Stimulated activated CD4-positive, alpha-beta T cell treated with anti-CD3 and anti-CD28 coated beads, TNF-alpha, amount 100 ng/mL, for 4 hours (primary cell): ENCODE data around the gene SLC40A1.
"Not testable (repeated sequence)": the region's sequence is repeated elsewhere in the genome, so short reads cannot be mapped to it uniquely, and the experiment has no call there.

Experiments
- DNase-seq, 3 experiments: peaks; one replicate each; pipeline ENCODE4 v3.0.0-alpha.2; 2020; ENCODE audit warnings: low read depth in 3 of 3

SLC40A1 gene

GRCh38 chr2:189580658-189581353 is at the start of gene SLC40A1:
TSS of gene SLC40A1 (minus strand) at chr2:189580786. CDS start at chr2:189580460, 326 bp downstream.
- DNase-seq, result peak; percentile 38 to 47 (median 42)

DNA sequence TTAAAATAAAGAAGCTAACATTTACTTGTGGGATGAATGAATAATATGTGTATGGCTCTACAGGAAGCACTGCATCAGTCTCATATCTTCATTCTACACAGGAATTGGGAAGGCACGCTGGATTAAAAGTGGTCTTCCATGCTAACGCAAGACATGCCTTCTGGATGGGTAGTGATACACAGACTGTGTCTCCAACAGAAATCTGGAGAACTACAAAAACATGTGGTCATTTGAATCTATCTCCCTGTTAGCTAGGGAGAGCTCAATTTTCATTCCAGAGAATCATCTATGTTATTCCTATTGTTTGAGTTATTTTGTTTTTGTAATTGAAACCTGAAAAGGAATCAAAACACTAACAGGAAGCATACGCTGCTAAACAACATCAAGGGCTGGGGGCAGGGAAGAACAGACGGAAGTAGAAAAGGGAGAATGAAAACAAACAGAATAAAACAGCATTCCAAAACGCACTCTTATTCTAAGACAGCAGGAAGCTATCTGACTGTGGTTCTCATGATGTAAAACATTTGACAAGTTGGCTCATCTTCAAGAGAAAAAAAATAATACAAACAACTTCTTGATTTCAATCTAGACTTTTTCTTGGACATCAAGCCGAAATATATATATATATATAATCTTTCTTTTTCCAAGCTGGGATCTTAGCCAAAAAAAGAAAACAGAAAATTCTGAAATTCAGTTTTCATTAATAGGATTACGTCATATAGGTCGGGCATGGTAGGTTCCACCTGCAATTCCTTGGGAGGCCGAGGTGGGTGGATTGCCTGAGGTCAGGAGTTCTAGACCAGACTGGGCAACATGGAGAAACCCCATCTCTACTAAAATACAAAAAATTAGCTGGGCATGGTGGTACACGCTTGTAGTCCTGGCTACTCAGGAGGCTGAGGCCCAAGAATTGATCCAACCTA is 49.2 kb upstream of the SLC40A1 start:
- no peak for DNase-seq

GRCh38 chr2:189628817-189629530 is 48.4 kb upstream of the SLC40A1 start:
- DNase-seq, result no peak

- no peak for DNase-seq
These were observed 47.2 kb upstream of the SLC40A1 start for GRCh38 chr2:189627789-189628188.

- DNase-seq, result no peak
These were observed 45.0 kb upstream of the SLC40A1 start for GRCh38 chr2:189625636-189626035.

DNA sequence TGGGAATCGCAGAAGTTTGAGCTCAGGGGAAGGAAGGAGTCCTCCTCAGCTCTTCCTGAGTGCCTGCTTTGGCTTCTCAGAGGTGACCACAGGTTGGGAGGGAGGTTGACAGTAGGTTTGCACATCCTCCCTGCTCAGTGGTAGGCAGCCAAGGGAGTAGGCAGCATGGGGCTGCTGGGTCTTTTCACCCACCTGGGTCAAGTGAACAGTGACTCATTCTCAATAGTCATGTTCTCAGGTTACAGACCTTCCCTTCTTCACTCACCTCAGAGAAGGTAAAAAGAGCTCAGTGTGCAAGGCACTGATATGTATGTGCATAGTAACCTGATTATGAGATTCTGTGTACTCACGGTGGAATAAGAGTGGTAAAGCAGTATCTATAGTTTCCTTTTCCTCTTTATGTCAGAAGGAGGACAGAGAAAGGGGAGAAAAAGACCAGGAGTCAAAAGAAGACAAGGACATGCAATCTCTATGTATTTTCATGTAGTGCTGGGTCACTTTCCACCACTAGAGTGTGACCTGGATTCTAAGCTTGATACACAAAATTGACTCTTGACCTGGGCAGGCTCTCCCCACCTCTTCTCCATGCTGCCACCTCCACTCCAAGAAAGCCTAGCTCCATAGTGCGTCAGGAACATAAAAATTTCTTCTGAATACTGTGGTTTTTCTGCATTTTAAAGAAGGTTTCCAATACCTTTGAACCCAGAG is 44.2 kb upstream of the SLC40A1 start:
- DNase-seq, result no peak

GRCh38 chr2:189623049-189623448 is 42.5 kb upstream of the SLC40A1 start:
- no peak for DNase-seq

DNA sequence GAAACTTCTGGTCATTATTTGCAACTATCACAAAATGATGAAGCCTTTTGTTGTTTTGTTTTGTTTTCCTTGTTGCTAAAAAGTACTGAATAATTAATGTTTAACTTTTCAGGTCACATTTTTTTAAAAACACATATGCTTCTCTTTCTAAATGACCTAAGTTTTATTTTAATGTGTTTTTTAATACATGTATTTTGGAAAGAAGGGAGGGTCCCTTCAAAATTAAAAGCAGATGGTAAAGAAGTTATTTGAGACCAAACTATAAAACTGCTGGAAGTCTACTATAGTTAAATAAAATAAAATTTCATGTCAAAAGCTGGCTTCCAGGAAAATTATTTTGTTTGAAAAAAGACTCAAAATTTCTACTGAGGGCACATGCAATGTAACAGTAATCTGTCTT is 41.2 kb upstream of the SLC40A1 start:
- no peak for DNase-seq

DNA sequence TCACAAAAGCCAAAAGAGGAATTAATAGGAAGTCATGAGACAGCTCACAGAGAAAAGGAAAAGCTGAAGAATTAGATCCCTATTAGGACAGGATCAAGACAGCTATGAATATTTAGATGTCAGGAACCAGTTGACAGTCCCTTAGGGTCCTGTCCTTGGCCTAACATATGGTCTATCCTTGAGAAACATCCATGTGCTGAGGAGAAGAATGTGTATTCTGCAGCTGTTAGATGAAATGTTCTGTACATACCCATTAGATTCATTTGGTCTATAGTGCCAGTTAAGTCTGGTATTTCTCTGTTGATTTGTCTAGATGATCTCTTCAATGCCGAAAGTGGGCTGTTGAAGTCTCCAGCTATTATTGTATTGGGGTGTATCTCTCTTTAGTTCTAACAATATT is 37.6 kb upstream of the SLC40A1 start:
- no peak for DNase-seq

DNA sequence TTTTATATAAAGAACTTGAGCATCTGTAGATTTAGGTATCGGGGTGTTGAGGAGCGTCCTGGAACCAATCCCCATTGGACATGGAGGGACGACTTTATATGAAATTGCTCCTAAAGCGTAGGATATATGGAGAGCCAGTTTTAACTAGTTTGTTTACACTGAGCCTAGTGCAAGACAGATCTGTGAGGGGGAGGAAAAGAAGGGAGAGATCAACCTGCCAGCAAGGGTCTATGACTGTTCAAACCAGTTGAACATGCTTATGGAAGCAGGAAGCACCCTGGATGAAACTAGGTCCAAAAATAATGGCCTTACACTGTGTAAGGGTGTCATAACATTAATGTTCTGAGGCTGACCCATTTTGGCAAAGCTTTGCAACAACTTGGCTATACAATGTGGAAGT is 34.0 kb upstream of the SLC40A1 start:
- DNase-seq, result no peak

GRCh38 chr2:189613650-189614420 is 33.2 kb upstream of the SLC40A1 start:
- DNase-seq, result no peak

DNA sequence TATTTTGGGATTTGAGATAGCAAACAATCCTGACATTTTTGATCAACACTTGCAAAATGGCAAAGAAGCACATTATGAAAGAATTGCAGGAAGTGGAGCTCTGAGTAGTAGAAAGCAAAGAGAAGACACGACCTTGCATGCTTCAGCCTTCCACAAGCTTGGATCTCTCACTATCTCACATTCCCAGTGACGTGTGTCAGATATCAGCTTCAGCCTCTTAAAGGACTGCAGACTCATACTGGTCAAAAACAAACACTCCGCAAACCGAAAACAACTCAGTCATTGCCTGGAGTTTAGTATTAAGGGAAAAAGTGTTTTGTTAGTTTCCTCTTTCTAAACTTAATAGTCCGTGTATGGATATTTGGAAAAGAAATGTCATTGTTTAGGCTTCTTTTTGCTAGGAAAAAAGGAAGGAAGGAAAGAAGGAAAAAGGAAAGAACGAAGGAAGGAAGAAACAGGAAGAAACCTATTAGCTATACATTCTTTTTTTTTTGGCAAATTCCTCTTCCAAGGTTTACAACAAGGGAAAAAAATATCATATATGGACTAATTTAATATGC is 32.6 kb upstream of the SLC40A1 start:
- DNase-seq, result no peak

- no peak for DNase-seq
These were observed 30.1 kb upstream of the SLC40A1 start for GRCh38 chr2:189610700-189611099.

- DNase-seq, result no peak
These were observed 29.3 kb upstream of the SLC40A1 start for GRCh38 chr2:189609853-189610252.

DNA sequence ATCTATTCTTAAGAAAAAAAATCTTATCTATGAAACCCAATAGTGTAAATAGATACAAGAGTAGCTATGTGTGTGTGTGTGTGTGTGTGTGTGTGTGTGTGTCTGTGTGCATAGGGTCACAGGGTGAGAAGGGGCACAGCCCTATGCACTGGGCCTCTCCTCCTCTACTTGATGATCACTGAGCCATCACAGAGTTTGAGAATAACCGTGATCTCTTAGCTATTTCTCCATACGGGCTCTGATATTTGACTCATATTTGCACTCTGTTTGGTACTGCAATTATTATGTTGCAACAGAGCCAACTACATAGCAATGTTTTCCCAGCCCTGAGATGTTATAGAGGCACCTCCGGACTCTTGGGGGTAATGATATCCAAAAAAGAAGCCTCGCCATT is 28.8 kb upstream of the SLC40A1 start:
- DNase-seq, result no peak

- no peak for DNase-seq
These were observed 28.3 kb upstream of the SLC40A1 start for GRCh38 chr2:189608795-189609422.

DNA sequence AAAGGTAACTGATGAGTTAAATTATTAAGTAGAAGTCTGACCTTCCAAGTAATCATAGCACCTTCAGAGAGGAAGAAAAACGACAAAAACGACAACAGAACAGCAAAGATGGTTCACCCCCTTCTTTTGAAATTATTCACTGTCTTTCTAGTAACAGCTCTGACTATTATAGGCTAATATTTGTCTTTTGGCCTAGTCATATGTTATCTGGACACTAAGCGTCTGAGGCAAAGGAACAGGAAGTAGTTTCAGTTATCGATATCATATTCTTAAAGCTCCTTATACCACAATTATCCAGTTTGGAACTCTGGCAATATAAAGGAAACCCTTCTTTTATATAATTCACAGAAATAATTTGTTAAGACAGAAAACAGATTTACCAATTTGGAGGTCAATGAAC is 27.6 kb upstream of the SLC40A1 start:
- no peak for DNase-seq

GRCh38 chr2:189602233-189602632 is 21.6 kb upstream of the SLC40A1 start:
- DNase-seq, result no peak

GRCh38 chr2:189601652-189602051 is 21.1 kb upstream of the SLC40A1 start:
- DNase-seq, result not testable (repeated sequence)

DNA sequence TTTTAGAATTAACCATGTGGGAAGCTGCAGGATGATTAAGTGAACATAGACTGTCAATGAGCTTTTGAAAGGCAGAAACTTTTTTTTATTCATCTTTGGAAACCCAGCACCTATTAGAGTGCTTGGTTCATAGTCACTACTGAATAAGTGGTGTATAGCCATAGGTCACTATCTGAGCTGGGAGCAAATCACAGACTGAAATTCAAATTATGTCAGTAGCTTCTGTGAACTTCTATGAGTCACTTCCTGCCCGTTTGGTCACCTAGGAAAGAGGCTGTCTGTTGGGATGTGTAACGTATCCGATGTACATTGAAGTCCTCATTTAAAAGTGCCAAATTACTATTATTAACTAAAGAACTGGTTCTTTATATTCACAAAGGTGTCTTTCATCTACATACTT is 20.5 kb upstream of the SLC40A1 start:
- DNase-seq, result no peak
